Muscle of leg (tissue), 11 donors: Measurements from ENCODE around the gene NFIX. TPM values are rescaled to one million over a fixed set of nuclear protein-coding genes. Genes with fewer than 3 reads are reported as not detected.

Experiments used
- DNase-seq: peaks from one replicate; pipeline ENCODE4 v3.0.0; 2013
- H3K27ac ChIP-seq: one replicate; pipeline ENCODE4 v1.5.1; 2013; ENCODE audit warnings: mild to moderate bottlenecking, low read length, control low read depth
- H3K27me3 ChIP-seq: one replicate; pipeline ENCODE4 v1.6.1; 2013; ENCODE audit warnings: low read length; ENCODE audit not compliant: control insufficient read depth, insufficient read depth
- H3K36me3 ChIP-seq: one replicate; pipeline ENCODE4 v1.6.1; 2013; ENCODE audit warnings: low read length; ENCODE audit not compliant: control insufficient read depth, insufficient read depth
- H3K4me1 ChIP-seq: one replicate; pipeline ENCODE4 v1.6.1; 2013; ENCODE audit warnings: low read length; ENCODE audit not compliant: control insufficient read depth, insufficient read depth
- H3K4me3 ChIP-seq: one replicate; pipeline ENCODE4 v1.5.1; 2013; ENCODE audit warnings: low read length, control low read depth
- H3K9me3 ChIP-seq: replicated peaks from 2 replicates; pipeline ENCODE4 v1.6.1; 2013; ENCODE audit warnings: low read depth, low read length; ENCODE audit not compliant: control insufficient read depth
- WGBS: methylation state at CpG from one replicate; pipeline ENCODE4 v1.1.5; 2013; ENCODE audit warnings: missing lambda C conversion rate; ENCODE audit not compliant: insufficient coverage; 5-methylcytosine and 5-hydroxymethylcytosine counted together
- polyA plus RNA-seq, 8 donors: library from polyadenylated mRNA; unstranded; fragments of 120-200 nt; gene quantifications; one replicate each; pipeline versions ENCODE4 v1.2.1 to v1.2.3, GENCODE V29; 2013; ENCODE audit warnings: inconsistent platforms in 1 of 8, low replicate concordance in 1 of 8; ENCODE audit not compliant: insufficient read length in 8 of 8, insufficient read depth in 1 of 8
- total RNA-seq: library from RNA; stranded (reverse); fragments of 120-200 nt; gene quantifications from one replicate; pipeline ENCODE4 v1.2.4, GENCODE V29; 2013

The NFIX gene
- total and polyA plus RNA-seq, 9 donors, result 38.1 to 140 (median 106) TPM

DNA sequence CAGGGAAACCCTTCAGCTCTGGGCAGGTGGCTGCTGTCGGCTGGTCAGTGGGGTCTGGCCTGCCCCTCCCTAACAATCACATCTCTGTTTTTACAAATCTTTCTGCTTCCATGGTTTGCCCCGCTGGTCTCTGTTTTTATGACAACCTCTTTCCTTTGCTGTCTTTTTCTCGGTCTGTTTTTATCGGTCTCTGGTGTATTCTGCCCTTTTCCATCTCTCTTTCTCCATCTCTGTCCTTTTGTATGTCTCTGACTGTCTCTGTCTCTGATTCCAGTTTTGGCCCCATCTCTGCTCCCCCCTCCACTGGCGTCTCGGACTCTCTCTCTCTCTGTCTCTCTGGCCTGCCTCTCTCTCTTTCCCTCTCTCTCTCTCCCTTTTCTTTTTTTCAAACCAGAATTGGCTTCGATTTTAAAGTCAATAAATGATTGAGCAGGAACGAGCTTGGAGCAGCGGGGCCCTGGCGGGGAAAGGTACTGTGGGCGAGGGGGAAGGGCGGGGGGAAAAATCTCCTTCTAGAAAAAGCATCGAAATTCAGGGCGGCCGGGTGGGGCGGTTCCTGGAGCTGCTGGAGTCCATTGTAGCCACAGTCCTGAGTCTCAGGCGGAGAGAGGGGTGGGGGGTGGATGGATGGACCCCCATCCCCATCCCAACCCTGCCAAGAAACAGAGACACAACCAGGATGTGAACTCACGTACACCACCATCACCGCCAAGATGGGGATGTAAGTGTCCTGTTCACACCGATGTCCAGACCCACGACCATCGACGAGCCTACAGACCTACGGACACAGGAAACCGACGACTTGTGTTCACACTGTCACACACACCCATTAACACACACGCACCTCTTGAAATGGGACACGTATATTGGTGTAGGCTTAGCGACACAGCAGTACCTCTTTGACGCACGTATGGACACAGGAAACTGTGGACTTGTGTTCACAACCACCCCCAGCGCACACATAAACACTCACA lies 3.0 kb downstream of the NFIX start:
- peak; percentile 94 for DNase-seq
- peaks cover 69% of the 10 kb centered on the region for H3K4me1 ChIP-seq
- peaks cover 4% of the 10 kb centered on the region for H3K27me3 ChIP-seq
- peak overlapping the region; percentile 88 for H3K4me3 ChIP-seq
- H3K9me3 ChIP-seq, result no peaks in the 10 kb centered on the region
- 34% methylated on average over 14 of the region's 32 CpGs for WGBS
- peaks cover 25% of the 10 kb centered on the region for H3K36me3 ChIP-seq
- peak overlapping the region; percentile 73 for H3K27ac ChIP-seq

GRCh38 chr19:13001166-13001501 lies 5.9 kb downstream of the NFIX start:
- Histone ChIP-seq H3K36me3 (peaks cover 30% of the 10 kb centered on the region), H3K4me3 (no peak overlapping the region), H3K9me3 (no peaks in the 10 kb centered on the region), H3K4me1 (peaks cover 89% of the 10 kb centered on the region), H3K27ac (peak overlapping the region; percentile 94), H3K27me3 (peaks cover 10% of the 10 kb centered on the region)
- DNase-seq, result no peak
- WGBS, result 77% methylated on average over 12 of the region's 19 CpGs

DNA sequence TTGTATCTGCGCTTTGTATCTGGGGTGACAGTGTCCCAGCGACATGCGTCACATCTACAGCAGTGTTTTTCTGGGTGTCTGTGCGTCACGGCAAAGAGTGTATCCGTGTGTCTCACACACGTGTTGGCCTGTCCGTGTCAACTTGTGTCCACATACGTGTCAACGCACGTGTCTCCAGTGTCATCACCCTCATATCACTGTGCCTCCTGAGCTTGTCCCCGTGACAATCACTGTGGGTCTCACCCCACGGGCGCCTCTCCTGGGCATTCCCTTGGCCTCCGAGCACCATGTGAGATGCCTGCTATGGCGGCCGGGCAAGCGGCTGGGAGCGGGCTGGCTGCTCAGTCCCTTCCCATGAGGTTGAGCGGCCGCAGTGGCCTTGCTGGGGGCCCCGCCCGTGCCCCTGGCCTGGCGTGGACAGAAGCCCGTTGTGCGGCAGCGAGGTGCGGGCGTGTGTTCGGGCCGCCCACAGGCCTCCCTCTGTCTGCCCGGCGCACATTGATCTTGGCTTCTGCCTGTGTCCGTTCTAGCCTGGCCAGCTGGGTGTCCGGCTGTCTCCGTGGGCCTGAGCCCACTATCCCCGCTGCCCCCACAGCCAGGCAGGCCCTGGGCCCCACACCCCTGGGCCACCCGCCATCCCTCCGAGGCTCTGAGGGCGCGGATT lies 6.4 kb downstream of the NFIX start:
- H3K4me1 ChIP-seq, result peaks cover 94% of the 10 kb centered on the region
- H3K27me3 ChIP-seq, result peaks cover 10% of the 10 kb centered on the region
- peaks cover 30% of the 10 kb centered on the region for H3K36me3 ChIP-seq
- peak overlapping the region; percentile 30 for H3K4me3 ChIP-seq
- no peaks in the 10 kb centered on the region for H3K9me3 ChIP-seq
- H3K27ac ChIP-seq, result peak overlapping the region; percentile 94
- WGBS, result 26% methylated on average over 41 of the region's 41 CpGs
- DNase-seq, result no peak

- H3K27me3 ChIP-seq, result peaks cover 8% of the 10 kb centered on the region
- H3K4me1 ChIP-seq, result peaks cover 94% of the 10 kb centered on the region
- 19% methylated on average over 19 of the region's 29 CpGs for WGBS
Measured at GRCh38 chr19:13002166-13002898, 7.1 kb downstream of the NFIX start.

DNA sequence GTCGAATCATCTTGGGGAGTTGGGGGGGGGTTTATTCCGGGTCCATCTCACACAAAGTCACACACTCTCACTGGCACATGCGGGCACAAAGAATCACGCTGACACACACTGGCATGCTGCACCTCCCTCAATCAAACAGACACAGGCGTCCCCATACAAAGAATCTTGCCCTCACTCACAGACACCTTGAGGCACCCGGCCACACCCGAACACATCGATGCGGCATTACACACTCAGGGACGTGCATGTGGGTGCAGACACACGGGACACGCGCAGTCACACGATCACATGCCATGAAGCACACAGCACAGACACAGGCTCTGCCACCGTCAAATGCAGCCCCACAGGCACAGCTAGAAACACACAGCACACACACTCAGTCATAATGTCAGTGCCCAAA lies 7.8 kb downstream of the NFIX start:
- H3K36me3 ChIP-seq, result peaks cover 30% of the 10 kb centered on the region
- H3K9me3 ChIP-seq, result no peaks in the 10 kb centered on the region
- no peak for DNase-seq
- 70% methylated on average over 12 of the region's 15 CpGs for WGBS
- H3K27ac ChIP-seq, result peak overlapping the region; percentile 94
- no peak overlapping the region for H3K4me3 ChIP-seq
- H3K4me1 ChIP-seq, result peaks cover 94% of the 10 kb centered on the region
- peaks cover 11% of the 10 kb centered on the region for H3K27me3 ChIP-seq

More at GRCh38 chr19:13002166-13002898, 7.1 kb downstream of the NFIX start:
- H3K9me3 ChIP-seq, result no peaks in the 10 kb centered on the region
- H3K4me3 ChIP-seq, result peak overlapping the region; percentile 30
- H3K27ac ChIP-seq, result peak overlapping the region; percentile 94
- peaks cover 30% of the 10 kb centered on the region for H3K36me3 ChIP-seq
- DNase-seq, result peak; percentile 99

DNA sequence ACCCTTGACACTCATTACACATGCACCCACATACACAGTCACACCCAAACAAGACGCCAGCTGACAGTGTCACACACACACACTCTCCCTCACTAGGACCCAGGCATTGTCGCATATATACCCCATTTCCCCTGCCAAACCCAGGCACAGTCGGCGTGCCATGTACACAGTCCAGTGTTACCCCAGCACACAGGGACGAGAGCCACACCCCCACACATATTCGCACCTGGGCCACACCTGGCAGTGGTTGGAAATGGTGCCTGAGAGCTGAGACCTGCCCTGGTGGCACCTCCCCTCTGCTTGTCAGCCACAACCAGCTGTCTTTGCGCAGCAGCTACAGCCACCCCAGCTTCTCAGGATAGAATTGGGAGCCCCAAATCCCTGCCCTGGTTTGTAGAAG lies 9.0 kb downstream of the NFIX start:
- WGBS, result 85% methylated on average over 3 of the region's 7 CpGs
- peaks cover 94% of the 10 kb centered on the region for H3K4me1 ChIP-seq
- peaks cover 20% of the 10 kb centered on the region for H3K27me3 ChIP-seq
- no peak overlapping the region for H3K4me3 ChIP-seq
- no peaks in the 10 kb centered on the region for H3K9me3 ChIP-seq
- no peak for DNase-seq
- H3K27ac ChIP-seq, result no peak overlapping the region
- H3K36me3 ChIP-seq, result peaks cover 35% of the 10 kb centered on the region

DNA sequence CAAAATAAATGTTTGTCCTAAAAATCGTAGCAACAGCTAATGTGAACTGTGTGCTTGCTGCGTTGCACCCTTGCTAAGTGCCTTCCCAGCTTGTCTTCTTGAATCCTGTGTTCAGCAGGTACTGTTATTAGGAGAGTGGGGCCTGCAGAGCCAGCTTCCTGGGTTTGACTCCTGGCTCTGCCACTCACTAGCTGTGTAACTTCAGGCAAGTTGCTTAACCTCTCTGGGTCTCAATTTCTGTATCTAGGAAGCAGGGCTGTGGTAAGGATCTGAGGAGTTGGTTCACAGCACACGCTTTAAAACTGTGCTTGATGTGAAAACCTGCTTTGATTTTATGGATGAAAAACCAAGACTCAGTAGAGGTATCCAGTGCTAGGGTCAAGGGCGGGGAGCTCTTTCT lies 10.0 kb downstream of the NFIX start:
- no peaks in the 10 kb centered on the region for H3K9me3 ChIP-seq
- no peak overlapping the region for H3K27ac ChIP-seq
- peaks cover 31% of the 10 kb centered on the region for H3K36me3 ChIP-seq
- H3K27me3 ChIP-seq, result peaks cover 30% of the 10 kb centered on the region
- no peak overlapping the region for H3K4me3 ChIP-seq
- peaks cover 95% of the 10 kb centered on the region for H3K4me1 ChIP-seq
- WGBS, result 68% methylated on average over 4 of the region's 4 CpGs
- no peak for DNase-seq

DNA sequence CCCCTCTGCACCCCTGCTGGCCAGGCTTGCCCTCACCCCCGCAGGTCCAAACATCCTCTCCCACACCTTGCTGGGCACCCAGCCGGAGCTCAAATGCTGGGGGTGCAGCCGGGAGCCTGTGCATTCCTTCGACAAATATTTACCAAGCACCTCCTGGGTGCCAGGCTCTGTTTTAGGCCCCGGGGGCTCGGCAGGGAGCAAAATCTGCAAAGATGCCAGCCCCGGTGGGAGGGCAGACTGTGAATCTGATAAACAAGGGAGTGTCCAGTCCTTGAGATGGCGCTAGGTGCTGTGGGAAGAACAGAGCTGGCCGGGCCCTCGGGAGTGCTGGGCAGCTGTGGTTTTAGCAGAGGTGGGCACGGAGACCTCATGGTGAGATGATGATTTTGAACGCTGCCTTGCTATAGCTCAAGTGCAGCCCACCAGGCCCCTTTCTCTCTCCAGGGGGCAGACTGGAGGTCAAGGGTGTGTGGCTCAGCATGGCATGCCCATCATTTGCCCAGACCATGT lies 10.6 kb downstream of the NFIX start:
- Histone ChIP-seq H3K27me3 (peaks cover 36% of the 10 kb centered on the region), H3K4me1 (peaks cover 95% of the 10 kb centered on the region), H3K36me3 (peaks cover 33% of the 10 kb centered on the region), H3K4me3 (no peak overlapping the region), H3K9me3 (no peaks in the 10 kb centered on the region), H3K27ac (peak overlapping the region; percentile 89)
- WGBS, result 58% methylated on average over 9 of the region's 12 CpGs
- no peak for DNase-seq

DNA sequence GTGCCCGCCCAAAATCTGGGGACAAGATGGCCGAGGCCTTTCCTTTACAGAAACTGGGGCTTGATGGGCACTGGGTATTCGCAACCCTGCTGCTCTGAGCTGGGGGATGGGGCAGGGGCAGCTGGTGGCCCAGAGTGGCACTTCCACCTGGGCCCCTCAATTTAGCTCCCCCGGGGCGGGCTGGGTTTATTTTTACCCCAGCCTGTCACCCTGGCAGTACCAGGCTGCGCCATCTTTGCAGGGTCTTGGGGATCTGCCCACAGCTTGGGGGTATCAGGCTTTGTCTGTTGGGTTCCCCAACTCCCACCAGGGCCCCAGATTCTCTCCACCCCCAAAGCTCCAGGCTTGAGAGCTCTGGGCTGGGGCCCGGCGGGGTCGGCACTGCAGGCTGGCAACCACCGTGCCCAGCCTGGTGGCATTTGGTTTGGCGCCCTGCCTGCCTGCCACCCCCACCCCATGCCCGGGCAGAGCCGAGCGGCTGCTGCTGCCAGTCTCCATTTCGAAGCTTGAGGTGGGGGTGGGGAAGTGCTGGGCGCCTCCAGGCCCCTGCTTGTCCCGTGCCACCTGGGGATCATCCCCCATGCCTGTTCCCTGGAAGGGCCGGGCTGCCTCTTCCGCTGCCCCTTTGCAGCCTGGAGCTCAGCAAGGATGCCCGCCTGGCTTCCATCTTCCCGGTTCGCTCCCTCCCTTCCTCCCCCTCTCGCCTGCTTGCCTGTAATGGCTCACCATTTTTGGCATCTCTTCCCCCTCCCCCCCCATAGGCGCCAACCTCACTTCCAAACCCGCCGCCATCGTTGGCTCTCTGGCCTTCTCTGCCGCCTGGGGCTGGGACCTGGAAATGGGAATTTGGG lies 11.4 kb downstream of the NFIX start:
- Histone ChIP-seq H3K36me3 (peaks cover 28% of the 10 kb centered on the region), H3K27ac (peak overlapping the region; percentile 89), H3K9me3 (no peaks in the 10 kb centered on the region), H3K27me3 (peaks cover 44% of the 10 kb centered on the region), H3K4me3 (no peak overlapping the region), H3K4me1 (peaks cover 95% of the 10 kb centered on the region)
- 64% methylated on average over 13 of the region's 28 CpGs for WGBS
- DNase-seq, result peak; percentile 65
